Endothelial cell of umbilical vein (primary cell): ENCODE results near the gene RNF217. TPM values are rescaled to one million over a fixed set of nuclear protein-coding genes. Genes with fewer than 3 reads are reported as not detected.

Experiments
- BruUV-seq: library from RNA; stranded (reverse); fragments of 400-500 nt; replicated peaks from 2 replicates; lab custom pipeline; 2021; lab: Mats Ljungman, UMichigan
- CTCF ChIA-PET: fragments of 300-600, 350-600 bp; sonication (Branson Sonifier 250); formaldehyde crosslinking; loops from one replicate; lab custom pipeline; 2021; ENCODE audit warnings: antibody characterized with exemption, inconsistent platforms; lab: Charles Lee
- POLR2A ChIA-PET: fragments of 300-600, 350-600 bp; sonication (Branson Sonifier 250); formaldehyde crosslinking; loops from one replicate; lab custom pipeline; 2021; ENCODE audit warnings: antibody characterized with exemption, inconsistent platforms; lab: Charles Lee
- DNase-seq: peaks from one replicate; pipeline ENCODE4 v3.0.0-alpha.2; 2011; ENCODE audit warnings: low read depth, low spot score
- FAIRE-seq: peaks from 2 replicates; lab custom pipeline; 2011; peaks lifted over from hg19 to GRCh38; lab: Jason Lieb, UNC
- H2AFZ ChIP-seq: 2 replicates; pipeline ENCODE4 v1.6.0; 2012; ENCODE audit warnings: low read depth, low read length, control low read depth, inconsistent platforms
- H3K27ac ChIP-seq: 2 replicates; pipeline ENCODE4 v1.5.1; 2011; ENCODE audit warnings: low read depth, mild to moderate bottlenecking, control low read depth, low read length, moderate library complexity; ENCODE audit not compliant: insufficient read depth
- H3K27me3 ChIP-seq, 2 experiments: 2 replicates each; pipeline versions ENCODE4 v1.6.0 to v1.6.1; 2011; ENCODE audit warnings: low read length in 2 of 2, mixed read lengths in 1 of 2; ENCODE audit not compliant: control insufficient read depth in 2 of 2, insufficient read depth in 2 of 2
- H3K36me3 ChIP-seq, 2 experiments: 2 replicates in 1 of 2; 3 replicates in 1 of 2; pipeline ENCODE4 v1.5.1; 2011; ENCODE audit warnings: low read length in 2 of 2, mild to moderate bottlenecking in 1 of 2, moderate library complexity in 1 of 2; ENCODE audit not compliant: control insufficient read depth in 2 of 2, insufficient read depth in 2 of 2; ENCODE audit errors: extremely low read depth in 1 of 2
- H3K4me1 ChIP-seq: 3 replicates; pipeline ENCODE4 v1.5.1; 2011; ENCODE audit warnings: mild to moderate bottlenecking, low read length; ENCODE audit not compliant: control insufficient read depth, insufficient read depth; ENCODE audit errors: extremely low read depth
- H3K4me2 ChIP-seq: 2 replicates; pipeline ENCODE4 v1.6.1; 2011; ENCODE audit warnings: low read length, control low read depth, mixed read lengths; ENCODE audit not compliant: insufficient read depth
- H3K4me3 ChIP-seq, 3 experiments: fragments of 200-600 bp in 1 of 3; sonication (generic), shearing (Covaris generic) in 1 of 3; replicated peaks in 1 of 3; 2 replicates each; pipeline ENCODE4 v1.5.1; 2011 to 2016; ENCODE audit warnings: control low read depth in 3 of 3, low read length in 3 of 3, mild to moderate bottlenecking in 2 of 3, inconsistent platforms in 1 of 3, low read depth in 1 of 3, moderate library complexity in 1 of 3; ENCODE audit not compliant: insufficient read depth in 1 of 3
- H3K79me2 ChIP-seq: 2 replicates; pipeline ENCODE4 v1.6.0; 2012; ENCODE audit warnings: low read length, inconsistent platforms; ENCODE audit not compliant: control insufficient read depth, insufficient read depth
- H3K9ac ChIP-seq: replicated peaks from 2 replicates; pipeline ENCODE3; 2011; ENCODE audit warnings: low read length, control low read depth; ENCODE audit not compliant: insufficient read depth; ENCODE audit errors: extremely low read depth
- H3K9me1 ChIP-seq: replicated peaks from 3 replicates; pipeline ENCODE4 v1.6.0; 2011; ENCODE audit warnings: mild to moderate bottlenecking, low read length; ENCODE audit not compliant: control insufficient read depth, insufficient read depth; ENCODE audit errors: extremely low read depth
- H3K9me3 ChIP-seq: replicated peaks from 2 replicates; pipeline ENCODE4 v1.5.1; 2012; ENCODE audit warnings: low read length, inconsistent platforms; ENCODE audit not compliant: control insufficient read depth, insufficient read depth
- H4K20me1 ChIP-seq: replicated peaks from 2 replicates; pipeline ENCODE3; 2011; ENCODE audit warnings: mild to moderate bottlenecking, low read length; ENCODE audit not compliant: control insufficient read depth, insufficient read depth; ENCODE audit errors: extremely low read depth
- EZH2 ChIP-seq: IDR thresholded peaks from 2 replicates; pipeline ENCODE4 v1.6.1; 2012; ENCODE audit warnings: borderline replicate concordance, low read depth, mild to moderate bottlenecking, moderate library complexity, low read length, inconsistent platforms; ENCODE audit not compliant: severe bottlenecking
- GATA2 ChIP-seq: IDR thresholded peaks from 2 replicates; pipeline ENCODE4 v1.7.0; 2011; ENCODE audit warnings: low read depth, mild to moderate bottlenecking, moderate library complexity, mixed read lengths, low read length; ENCODE audit not compliant: insufficient read length, insufficient read depth
- MAX ChIP-seq: IDR thresholded peaks from 2 replicates; pipeline ENCODE4 v1.6.1; 2011; ENCODE audit not compliant: insufficient read depth, insufficient read length
- MYC ChIP-seq: IDR thresholded peaks from one replicate; pipeline ENCODE4 v1.6.1; 2011; ENCODE audit warnings: mild to moderate bottlenecking, low read depth, low read length
- POLR2AphosphoS5 ChIP-seq: IDR thresholded peaks from 2 replicates; pipeline ENCODE4 v1.6.1; 2012; ENCODE audit warnings: low read depth, mild to moderate bottlenecking, control low read depth, low read length, moderate library complexity; ENCODE audit not compliant: insufficient read depth
- dilution Hi-C: fragments of 300-500 bp; cut with MboI; formaldehyde crosslinking; loops from one replicate; pipeline ENCODE4 v1.15.0; 2019; ENCODE audit warnings: low sequenced_read_pairs; ENCODE audit not compliant: extremely low pct_ligation_motif_present
- intact Hi-C: fragments of 100-400 bp; cut with micrococcal nuclease; formaldehyde crosslinking; loops from one replicate; pipeline ENCODE4 v1.10.0; 2022
- polyA plus RNA-seq, 4 experiments: library from polyadenylated mRNA; depleted of rRNA in 3 of 4; stranded (reverse) in 3 of 4; unstranded in 1 of 4; fragments of >200 nt; gene quantifications; 2 replicates each; pipeline versions ENCODE4 v1.2.1 to v1.2.3, GENCODE V29; 2011 to 2012; ENCODE audit warnings: missing spikeins in 1 of 4
- total RNA-seq: library from RNA; stranded (reverse); gene quantifications from 2 replicates; pipeline ENCODE4 v1.2.3, GENCODE V29; 2021
- TF ChIP-seq, protein P1 (sequence below), 2 donors: IDR thresholded peaks; 1 replicate in 1 of 2; 2 replicates in 1 of 2; pipeline ENCODE4 v1.5.1; 2011; ENCODE audit warnings: low read length in 2 of 2, mild to moderate bottlenecking in 2 of 2, moderate library complexity in 2 of 2, control low read depth in 1 of 2, inconsistent platforms in 1 of 2, low read depth in 1 of 2; ENCODE audit not compliant: insufficient read depth in 1 of 2; ENCODE audit errors: extremely low read depth in 1 of 2

The RNF217 gene
- total and polyA plus RNA-seq, 2 donors (not counting 3 experiments of a cell fraction or from before 2014, with no cell fraction given), result 8.8 to 32.5 TPM

- no peaks in the 10 kb centered on the region for H3K9me1 ChIP-seq
- BruUV-seq, result no TSS peak
- H3K36me3 ChIP-seq, result peaks cover 4 to 11% of the 10 kb centered on the region in 2 experiments
- POLR2A ChIA-PET, result no interaction called here
- no peaks in the 10 kb centered on the region for H4K20me1 ChIP-seq
- no peaks in the 10 kb centered on the region for H3K9me3 ChIP-seq
- no peak for DNase-seq
- no peaks in the 10 kb centered on the region for H3K4me1 ChIP-seq
- no peak overlapping the region for H3K4me2 ChIP-seq
- TF ChIP-seq MAX (no peak), EZH2 (no peak), POLR2AphosphoS5 (no peak), GATA2 (no peak), MYC (no peak)
- TF ChIP-seq, protein P1, sequence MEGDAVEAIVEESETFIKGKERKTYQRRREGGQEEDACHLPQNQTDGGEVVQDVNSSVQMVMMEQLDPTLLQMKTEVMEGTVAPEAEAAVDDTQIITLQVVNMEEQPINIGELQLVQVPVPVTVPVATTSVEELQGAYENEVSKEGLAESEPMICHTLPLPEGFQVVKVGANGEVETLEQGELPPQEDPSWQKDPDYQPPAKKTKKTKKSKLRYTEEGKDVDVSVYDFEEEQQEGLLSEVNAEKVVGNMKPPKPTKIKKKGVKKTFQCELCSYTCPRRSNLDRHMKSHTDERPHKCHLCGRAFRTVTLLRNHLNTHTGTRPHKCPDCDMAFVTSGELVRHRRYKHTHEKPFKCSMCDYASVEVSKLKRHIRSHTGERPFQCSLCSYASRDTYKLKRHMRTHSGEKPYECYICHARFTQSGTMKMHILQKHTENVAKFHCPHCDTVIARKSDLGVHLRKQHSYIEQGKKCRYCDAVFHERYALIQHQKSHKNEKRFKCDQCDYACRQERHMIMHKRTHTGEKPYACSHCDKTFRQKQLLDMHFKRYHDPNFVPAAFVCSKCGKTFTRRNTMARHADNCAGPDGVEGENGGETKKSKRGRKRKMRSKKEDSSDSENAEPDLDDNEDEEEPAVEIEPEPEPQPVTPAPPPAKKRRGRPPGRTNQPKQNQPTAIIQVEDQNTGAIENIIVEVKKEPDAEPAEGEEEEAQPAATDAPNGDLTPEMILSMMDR (IDR thresholded peaks at IDR 0.05; ENCODE audit: extremely low read depth in 1 of 2, insufficient read depth in 1 of 2, low read depth in 1 of 2, low read length in 2 of 2), result no peak
- H3K79me2 ChIP-seq, result peaks cover 47% of the 10 kb centered on the region
- H3K27me3 ChIP-seq, result no peaks in the 10 kb centered on the region
- intact Hi-C loops (no loop called here), dilution Hi-C loops (no loop called here)
- CTCF ChIA-PET, result interaction anchor here (0.8 to 1.8 kb wide), 4 partner anchors 11 to 140 kb away, joined by 3 to 6 read pairs (median 3); no protein-coding TSS in a partner anchor
- no peak overlapping the region for H3K27ac ChIP-seq
- no peak overlapping the region for H2AFZ ChIP-seq
- H3K4me3 ChIP-seq, result no peak overlapping the region
- no peak for FAIRE-seq
- no peak overlapping the region for H3K9ac ChIP-seq
Observed at GRCh38 chr6:124973780-124974179, 11.5 kb downstream of the RNF217 start.
